NCI-H1694 (cell line): ENCODE results near the gene PDK2.

Experiments used
- DNase-seq: peaks from one replicate; lab custom pipeline; 2025; lab: John Stamatoyannopoulos, UW

PDK2 gene

DNA sequence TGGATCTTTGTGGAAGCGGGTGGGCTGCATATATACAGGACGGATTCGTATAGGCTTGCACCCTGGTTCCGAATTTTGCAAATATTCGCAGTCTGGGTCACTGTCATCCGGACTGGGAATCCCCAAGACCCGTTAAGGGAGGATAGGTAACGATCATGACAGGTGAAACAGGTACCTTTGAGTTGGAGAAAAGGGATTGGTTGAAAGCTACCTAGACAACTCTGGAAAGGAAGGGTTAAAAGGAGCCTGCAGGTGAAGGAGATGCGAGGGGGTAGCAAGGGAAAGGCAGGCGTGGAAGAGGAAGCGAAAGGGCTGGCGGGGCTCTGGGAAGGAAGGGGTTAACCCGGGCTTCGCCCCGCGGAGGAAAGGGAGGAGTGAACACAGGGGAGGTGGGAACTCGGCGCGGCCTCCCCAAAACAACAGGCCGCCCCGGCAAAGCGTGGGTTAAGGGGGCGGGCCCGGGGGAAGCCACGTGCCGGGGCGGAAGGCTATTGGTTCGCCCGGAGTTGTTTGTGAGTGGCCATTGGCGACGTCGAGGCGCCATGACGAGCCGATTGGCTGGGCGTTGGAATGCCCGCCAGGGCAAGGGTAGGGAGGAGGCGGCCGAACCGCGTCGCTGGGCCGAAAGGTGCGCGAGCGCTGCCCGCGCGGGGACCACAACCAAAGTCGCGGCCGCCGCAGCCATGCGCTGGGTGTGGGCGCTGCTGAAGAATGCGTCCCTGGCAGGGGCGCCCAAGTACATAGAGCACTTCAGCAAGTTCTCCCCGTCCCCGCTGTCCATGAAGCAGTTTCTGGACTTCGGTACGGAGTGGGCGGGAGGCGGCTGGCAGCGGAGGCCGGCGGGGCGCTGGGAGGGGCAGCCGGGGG, at the start of gene PDK2:
Gene PDK2, plus strand, starts transcription at position 599 of the 867 bp plus-strand sequence. Its CDS starts 85 bp downstream, at position 684.
- DNase-seq = peak; percentile 92

- DNase-seq = no peak
Observed at GRCh38 chr17:50046179-50046578, 49.0 kb upstream of the PDK2 start.

DNA sequence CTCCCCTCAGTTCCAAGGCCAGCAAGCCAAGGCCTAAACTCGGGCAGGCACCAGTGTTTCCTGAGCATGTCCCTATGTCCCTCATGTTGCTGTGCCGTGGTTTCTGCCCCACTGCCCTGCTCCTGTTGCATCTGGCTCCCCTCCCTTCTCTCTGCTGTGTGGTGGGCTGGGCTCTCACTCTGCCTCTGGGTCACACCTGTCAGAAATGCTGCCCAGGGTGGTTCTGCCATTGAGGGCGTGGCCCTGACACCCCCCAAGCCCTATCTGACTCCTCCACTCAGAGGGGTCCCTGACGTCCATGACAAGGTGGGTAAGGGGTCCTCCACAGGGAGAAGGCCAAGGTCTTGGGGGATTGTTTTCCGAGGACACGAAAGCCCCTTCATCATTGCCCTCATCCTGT, 48.5 kb upstream of the PDK2 start:
- DNase-seq = no peak

DNA sequence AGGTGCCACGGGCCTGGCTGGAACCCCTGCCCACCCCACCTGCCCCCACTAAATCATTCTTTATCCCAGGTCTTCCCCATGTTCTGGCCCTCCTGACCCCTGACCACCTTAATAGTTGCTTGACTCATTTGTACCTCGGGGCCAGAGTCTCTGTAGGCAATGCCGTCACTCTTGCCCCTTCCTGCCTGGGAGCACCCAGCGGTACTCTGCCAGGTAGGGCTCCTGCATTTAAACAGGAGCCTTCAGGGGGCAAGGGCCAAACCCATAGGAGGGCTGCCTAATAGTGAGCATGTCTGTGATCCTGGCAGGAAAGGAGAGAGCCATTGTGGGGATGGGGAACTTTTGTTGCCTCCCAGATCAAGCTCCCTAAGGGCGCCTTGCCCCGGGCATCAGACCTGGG, 48.1 kb upstream of the PDK2 start:
- DNase-seq = no peak

GRCh38 chr17:50047488-50048126, 47.5 kb upstream of the PDK2 start:
- DNase-seq = no peak

DNA sequence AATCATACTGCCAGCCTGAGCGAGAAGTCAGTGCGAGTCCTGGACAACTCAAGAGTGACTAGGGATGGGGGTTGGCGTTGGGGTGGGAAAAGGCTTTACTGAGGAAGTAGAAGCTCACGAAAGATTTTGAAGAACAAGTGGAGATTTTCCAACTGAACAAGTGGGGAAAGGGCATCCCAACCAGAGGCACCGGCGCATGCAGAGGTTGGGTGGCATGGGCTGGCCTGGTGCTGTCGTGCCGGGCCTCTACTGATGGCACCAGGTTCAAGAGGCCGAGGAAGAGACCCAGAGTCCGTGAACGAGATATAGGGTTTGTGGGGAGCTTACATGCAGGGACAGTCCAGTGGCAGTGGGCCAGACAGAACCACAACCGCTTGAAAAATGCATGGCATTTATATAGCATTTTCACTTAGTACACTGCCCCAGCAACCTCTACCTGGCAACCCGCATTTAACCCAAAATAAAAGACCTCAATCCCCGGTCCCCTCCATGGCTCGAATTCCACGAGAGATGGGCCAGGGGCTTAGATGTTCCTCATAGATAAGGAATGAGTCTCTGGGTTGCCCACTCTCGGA, 46.9 kb upstream of the PDK2 start:
- no peak for DNase-seq

GRCh38 chr17:50048988-50049387, 46.2 kb upstream of the PDK2 start:
- no peak for DNase-seq

GRCh38 chr17:50049636-50050035, 45.5 kb upstream of the PDK2 start:
- no peak for DNase-seq

GRCh38 chr17:50050431-50051032, 44.6 kb upstream of the PDK2 start:
- no peak for DNase-seq

DNA sequence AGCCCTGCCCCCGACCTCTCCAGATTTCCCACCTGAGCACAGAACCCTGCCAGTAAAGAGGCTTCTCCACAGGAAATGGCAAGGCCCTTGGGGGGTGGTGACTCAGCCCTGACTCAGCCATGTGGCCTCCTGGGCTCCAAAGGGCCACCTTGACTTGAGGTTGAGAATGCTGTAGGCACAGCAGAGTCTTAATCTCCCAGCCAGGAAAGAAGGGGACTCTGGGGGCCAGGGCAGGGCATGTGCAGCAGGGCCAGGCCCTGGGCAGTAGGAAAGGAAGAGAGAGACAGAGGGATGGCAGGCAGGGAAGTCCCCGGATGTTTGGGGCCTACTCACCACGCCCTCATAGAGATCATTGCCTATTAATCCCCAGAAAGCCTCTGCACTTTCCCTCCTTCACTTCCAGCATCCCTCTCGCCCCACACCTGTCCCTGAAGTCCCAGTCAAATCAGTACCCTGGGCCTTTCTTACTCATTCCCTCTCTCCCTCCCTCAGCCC, 44.0 kb upstream of the PDK2 start:
- no peak for DNase-seq

DNA sequence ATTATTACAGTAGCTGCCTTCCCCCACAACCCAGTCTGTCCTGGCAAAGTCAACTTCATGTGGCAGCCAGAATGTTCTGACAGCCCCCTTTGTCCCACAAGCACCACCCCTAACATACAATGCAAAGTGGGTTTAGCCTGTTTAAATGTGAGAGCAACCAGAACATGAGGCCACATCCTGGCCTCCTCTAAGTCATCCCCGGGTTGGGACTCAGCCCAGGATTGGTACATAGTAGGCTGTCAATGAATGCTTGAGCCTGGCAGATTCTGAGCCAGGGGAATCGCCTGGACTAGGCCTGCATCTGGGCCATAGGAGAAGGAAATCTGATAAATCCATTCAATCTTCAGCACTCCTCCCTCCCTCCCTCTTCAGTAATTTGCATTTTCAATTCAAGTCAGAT, 43.5 kb upstream of the PDK2 start:
- no peak for DNase-seq

DNA sequence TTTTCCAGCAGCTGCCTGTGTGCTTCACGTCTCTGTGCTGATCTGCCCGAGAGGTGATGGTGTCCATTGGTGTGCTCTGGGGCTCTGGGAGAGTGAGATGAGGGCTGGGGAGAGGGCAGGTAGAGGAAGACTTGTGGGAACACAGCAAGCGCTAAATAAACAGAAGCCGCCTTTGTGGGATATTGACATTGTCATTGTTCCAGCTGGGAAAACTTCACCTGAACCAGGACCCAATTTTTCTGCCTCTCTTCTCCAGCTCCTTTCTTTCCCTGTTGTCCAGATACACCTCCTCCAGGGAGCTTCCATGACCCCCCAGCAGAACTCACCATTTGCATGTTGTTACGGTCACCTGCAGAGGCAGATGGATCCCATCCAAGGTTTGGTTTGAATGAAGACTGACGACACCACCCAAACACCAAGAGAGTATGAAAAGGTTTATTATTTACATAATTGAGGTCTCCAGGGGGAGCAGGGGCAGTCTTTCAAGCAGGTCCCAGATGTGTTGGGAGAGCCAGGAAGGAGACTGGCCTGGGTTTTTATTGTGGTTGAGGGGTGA, 42.8 kb upstream of the PDK2 start:
- no peak for DNase-seq

- DNase-seq = no peak
Observed at GRCh38 chr17:50052822-50053653, 42.1 kb upstream of the PDK2 start.

GRCh38 chr17:50053654-50053960, 41.5 kb upstream of the PDK2 start:
- DNase-seq = no peak

GRCh38 chr17:50055055-50055425, 40.1 kb upstream of the PDK2 start:
- no peak for DNase-seq

GRCh38 chr17:50055426-50056216, 39.5 kb upstream of the PDK2 start, which contains the start of gene ITGA3:
Gene ITGA3, plus strand, starts transcription at chr17:50056110. Its CDS starts 330 bp downstream, at chr17:50056440.
- DNase-seq = no peak

- peak; percentile 17 for DNase-seq
Observed at GRCh38 chr17:50056217-50056960, 38.8 kb upstream of the PDK2 start.

DNA sequence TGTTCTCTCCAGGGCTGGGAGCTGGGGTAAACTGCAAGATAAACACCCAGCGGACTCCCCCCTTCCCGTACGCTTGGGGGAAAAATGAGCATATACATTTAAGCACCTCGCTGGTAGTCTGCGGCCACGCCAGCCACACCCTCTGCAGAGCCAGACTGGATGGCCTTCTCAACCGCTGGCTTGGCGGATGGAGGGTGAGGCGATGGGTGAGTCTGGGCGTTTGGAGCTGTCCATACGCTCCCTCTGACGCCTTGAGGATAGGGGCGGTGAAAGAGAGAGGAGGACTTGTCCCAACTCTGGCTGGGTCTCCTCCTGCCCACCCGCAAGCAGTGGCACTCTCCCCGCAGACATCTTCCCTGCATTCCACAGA, 38.2 kb upstream of the PDK2 start:
- DNase-seq = no peak

DNA sequence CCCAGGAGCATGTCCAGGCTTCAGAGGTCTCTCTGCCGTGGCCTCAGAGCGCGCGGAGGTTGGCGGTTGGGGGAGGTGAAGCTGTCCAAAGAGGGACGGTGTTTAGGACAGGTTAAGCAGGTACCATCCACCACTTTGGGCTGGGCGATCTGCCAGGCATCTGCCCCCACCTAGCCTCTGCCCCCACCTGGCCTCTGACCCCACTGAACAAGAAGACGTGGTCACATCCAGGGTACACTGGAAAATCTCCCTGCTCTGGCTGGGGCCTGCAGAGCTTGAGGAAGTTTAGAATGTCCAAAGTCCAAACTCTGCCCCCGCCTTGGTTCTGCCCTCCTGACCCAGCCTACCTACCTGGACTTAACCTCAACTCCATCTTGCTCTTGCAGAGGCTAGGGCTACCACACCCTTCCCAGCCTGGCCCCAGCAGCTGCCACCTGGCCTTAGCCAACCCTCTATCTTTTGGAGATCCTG, 37.6 kb upstream of the PDK2 start:
- no peak for DNase-seq
